Neural cell (in vitro differentiated cells): Measurements from ENCODE around the gene STX5. TPM values are rescaled to one million over a fixed set of nuclear protein-coding genes. Genes with fewer than 3 reads are reported as not detected.
"Not testable (repeated sequence)": the region's sequence is repeated elsewhere in the genome, so short reads cannot be mapped to it uniquely, and the experiment has no call there.

Source experiments
- H2AFZ ChIP-seq: fragments of 200-600, 300-800 bp; sonication (generic), shearing (Covaris generic); 2 replicates; pipeline ENCODE4 v1.6.0; 2014; ENCODE audit warnings: low read depth, mild to moderate bottlenecking, antibody characterized with exemption, low read length, moderate library complexity
- H3F3A ChIP-seq: fragments of 200-600 bp; shearing (Covaris generic); 2 replicates; pipeline ENCODE4 v1.6.1; 2016; ENCODE audit warnings: mild to moderate bottlenecking, moderate library complexity, mixed read lengths, antibody characterized with exemption, low read length; ENCODE audit not compliant: insufficient read depth, poor library complexity, severe bottlenecking
- H3K27ac ChIP-seq: fragments of 200-600, 300-800 bp; sonication (generic), shearing (Covaris generic); 2 replicates; pipeline ENCODE4 v1.5.1; 2014; ENCODE audit warnings: mild to moderate bottlenecking, low read length, moderate library complexity
- H3K27me3 ChIP-seq: fragments of 300-800, 200-600 bp; sonication (generic), shearing (Covaris generic); 2 replicates; pipeline ENCODE4 v1.6.0; 2014; ENCODE audit warnings: mild to moderate bottlenecking, low read depth, low read length, moderate library complexity; ENCODE audit not compliant: insufficient read depth
- H3K36me3 ChIP-seq: fragments of 300-800, 200-600 bp; sonication (generic), shearing (Covaris generic); 2 replicates; pipeline ENCODE4 v1.5.1; 2014; ENCODE audit warnings: mild to moderate bottlenecking, antibody characterized with exemption, low read length, moderate library complexity; ENCODE audit not compliant: insufficient read depth
- H3K4me2 ChIP-seq: fragments of 300-800, 200-600 bp; sonication (generic), shearing (Covaris generic); 2 replicates; pipeline ENCODE4 v1.6.0; 2014; ENCODE audit warnings: mild to moderate bottlenecking, low read length
- H3K4me3 ChIP-seq: fragments of 300-800, 200-600 bp; sonication (generic), shearing (Covaris generic); 2 replicates; pipeline ENCODE4 v1.5.1; 2014; ENCODE audit warnings: mild to moderate bottlenecking, low read length, moderate library complexity
- H3K79me2 ChIP-seq: fragments of 200-600 bp; shearing (Covaris generic); replicated peaks from 2 replicates; pipeline ENCODE4 v1.6.0; 2014; ENCODE audit warnings: mild to moderate bottlenecking, low read length, moderate library complexity; ENCODE audit not compliant: insufficient read depth
- H3K9ac ChIP-seq: fragments of 300-800, 200-600 bp; sonication (generic), shearing (Covaris generic); 2 replicates; pipeline ENCODE4 v1.6.1; 2016; ENCODE audit warnings: mild to moderate bottlenecking, low read length, mixed read lengths
- H3K9me2 ChIP-seq: fragments of 200-600 bp; shearing (Covaris generic); 2 replicates; pipeline ENCODE4 v1.6.1; 2016; ENCODE audit warnings: mild to moderate bottlenecking, low read length, mixed read lengths; ENCODE audit not compliant: insufficient read depth
- H3K9me3 ChIP-seq: fragments of 200-600, 300-800 bp; sonication (generic), shearing (Covaris generic); 2 replicates; pipeline ENCODE4 v1.6.1; 2016; ENCODE audit warnings: mild to moderate bottlenecking, mixed run types, low read length, moderate library complexity, mixed read lengths
- H4K20me1 ChIP-seq: fragments of 200-600 bp; shearing (Covaris generic); 2 replicates; pipeline ENCODE4 v1.6.1; 2016; ENCODE audit warnings: mild to moderate bottlenecking, mixed run types; ENCODE audit not compliant: insufficient read depth
- CTCF ChIP-seq: fragments of 450-650 bp; IDR thresholded peaks from 2 replicates; pipeline ENCODE4 v1.5.1; 2014; ENCODE audit warnings: antibody characterized with exemption, mild to moderate bottlenecking, moderate library complexity; ENCODE audit not compliant: poor library complexity, severe bottlenecking
- EP300 ChIP-seq: fragments of 450-650 bp; conservative IDR thresholded peaks from 2 replicates; pipeline ENCODE4 v1.6.1; 2014; ENCODE audit warnings: antibody characterized with exemption, mild to moderate bottlenecking, moderate library complexity; ENCODE audit not compliant: poor library complexity, severe bottlenecking
- EZH2 ChIP-seq: fragments of 200-600, 300-800 bp; shearing (Covaris generic), sonication (generic); IDR thresholded peaks from 2 replicates; pipeline ENCODE4 v1.6.1; 2014; ENCODE audit warnings: antibody characterized with exemption, low read length, borderline replicate concordance, mild to moderate bottlenecking; ENCODE audit not compliant: insufficient read depth, poor library complexity, severe bottlenecking
- MXI1 ChIP-seq: fragments of 450-650 bp; conservative IDR thresholded peaks from 2 replicates; pipeline ENCODE4 v1.6.1; 2014; ENCODE audit warnings: antibody characterized with exemption, mild to moderate bottlenecking; ENCODE audit not compliant: poor library complexity, severe bottlenecking
- POLR2AphosphoS5 ChIP-seq: IDR thresholded peaks from 2 replicates; pipeline ENCODE4 v1.6.1; 2012
- RAD21 ChIP-seq: fragments of 450-650 bp; conservative IDR thresholded peaks from 2 replicates; pipeline ENCODE4 v1.6.1; 2014; ENCODE audit warnings: antibody characterized with exemption, mild to moderate bottlenecking, moderate library complexity
- REST ChIP-seq: IDR thresholded peaks from 2 replicates; pipeline ENCODE4 v1.6.1; 2012; ENCODE audit warnings: borderline replicate concordance
- SMC3 ChIP-seq: fragments of 450-650 bp; conservative IDR thresholded peaks from 2 replicates; pipeline ENCODE4 v1.6.1; 2014; ENCODE audit warnings: antibody characterized with exemption, mild to moderate bottlenecking, moderate library complexity; ENCODE audit not compliant: poor library complexity
- TAF1 ChIP-seq: IDR thresholded peaks from 2 replicates; pipeline ENCODE4 v1.6.1; 2012; ENCODE audit warnings: low read depth
- polyA plus RNA-seq: library from polyadenylated mRNA; depleted of rRNA; stranded (reverse); fragments of >200 nt; gene quantifications from 2 replicates; pipeline ENCODE4 v1.2.3, GENCODE V29; 2014

The STX5 gene
- polyA plus RNA-seq, 1 donor from 2014 or later, result 28.5 TPM

GRCh38 chr11:62846177-62846576 is 14.3 kb upstream of the STX5 start:
- Histone ChIP-seq H3K27ac (no peak overlapping the region), H3K27me3 (no peaks in the 10 kb centered on the region), H3K79me2 (no peaks in the 10 kb centered on the region), H4K20me1 (no peaks in the 10 kb centered on the region), H2AFZ (no peak overlapping the region), H3K36me3 (no peaks in the 10 kb centered on the region), H3K4me2 (no peak overlapping the region), H3K4me3 (no peak overlapping the region), H3F3A (peaks cover 6% of the 10 kb centered on the region), H3K9ac (no peak overlapping the region), H3K9me3 (no peaks in the 10 kb centered on the region), H3K9me2 (no peaks in the 10 kb centered on the region)
- TF ChIP-seq RAD21 (no peak), CTCF (no peak), SMC3 (no peak), REST (no peak), EP300 (no peak), EZH2 (no peak)

GRCh38 chr11:62844154-62844553 is 12.3 kb upstream of the STX5 start:
- no peaks in the 10 kb centered on the region for H3K9me3 ChIP-seq
- no peaks in the 10 kb centered on the region for H3K79me2 ChIP-seq
- peaks cover 9% of the 10 kb centered on the region for H3F3A ChIP-seq
- no peak overlapping the region for H3K4me3 ChIP-seq
- H3K4me2 ChIP-seq, result no peak overlapping the region
- H3K36me3 ChIP-seq, result no peaks in the 10 kb centered on the region
- no peaks in the 10 kb centered on the region for H4K20me1 ChIP-seq
- no peaks in the 10 kb centered on the region for H3K27me3 ChIP-seq
- no peak for TF ChIP-seq POLR2AphosphoS5
- TF ChIP-seq TAF1, result no peak
- H2AFZ ChIP-seq, result no peak overlapping the region
- no peak overlapping the region for H3K27ac ChIP-seq
- H3K9me2 ChIP-seq, result no peaks in the 10 kb centered on the region
- H3K9ac ChIP-seq, result no peak overlapping the region

DNA sequence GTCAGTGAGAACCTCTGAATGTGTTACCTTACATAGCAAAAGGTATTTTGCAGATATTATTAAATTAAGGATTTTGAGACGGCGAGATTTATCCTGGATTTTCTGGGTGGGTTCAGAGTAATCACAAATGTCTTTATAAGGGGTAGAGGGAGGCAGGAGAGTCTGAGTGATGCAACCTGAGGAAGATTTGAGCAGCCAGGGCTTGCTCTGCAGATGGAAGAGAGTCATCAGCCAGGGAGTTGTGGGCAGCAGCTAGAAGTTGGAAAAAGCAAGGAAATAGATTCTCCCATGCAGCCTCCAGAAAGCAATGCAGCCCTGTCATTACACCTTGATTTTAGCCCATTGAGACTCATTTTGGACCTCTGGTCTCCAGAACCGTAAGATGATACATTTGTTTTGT is 11.6 kb upstream of the STX5 start:
- H3K79me2 ChIP-seq, result peaks cover 6% of the 10 kb centered on the region
- no peak overlapping the region for H3K9ac ChIP-seq
- no peak overlapping the region for H3K4me3 ChIP-seq
- no peak overlapping the region for H3K27ac ChIP-seq
- H4K20me1 ChIP-seq, result no peaks in the 10 kb centered on the region
- H3K36me3 ChIP-seq, result no peaks in the 10 kb centered on the region
- H3K27me3 ChIP-seq, result no peaks in the 10 kb centered on the region
- no peaks in the 10 kb centered on the region for H3K9me2 ChIP-seq
- H3F3A ChIP-seq, result peaks cover 9% of the 10 kb centered on the region
- no peaks in the 10 kb centered on the region for H3K9me3 ChIP-seq
- no peak for TF ChIP-seq TAF1
- no peak for TF ChIP-seq EZH2
- TF ChIP-seq REST, result no peak
- TF ChIP-seq SMC3, result no peak
- no peak for TF ChIP-seq MXI1
- no peak overlapping the region for H2AFZ ChIP-seq
- H3K4me2 ChIP-seq, result no peak overlapping the region

- not testable (repeated sequence) for H2AFZ ChIP-seq, H3K4me2 ChIP-seq, H3K9me3 ChIP-seq, H3K9me2 ChIP-seq, H3F3A ChIP-seq, H4K20me1 ChIP-seq, H3K79me2 ChIP-seq, H3K36me3 ChIP-seq, H3K27me3 ChIP-seq
- H3K9ac ChIP-seq, result peak overlapping the region; percentile 81
- H3K4me3 ChIP-seq, result peak overlapping the region; percentile 63
- H3K27ac ChIP-seq, result peak overlapping the region; percentile 90
Measured at GRCh38 chr11:62842891-62843290, 11.0 kb upstream of the STX5 start.
